HepG2 (cell line): ENCODE measurements around the gene MED9. TPM values are rescaled to one million over a fixed set of nuclear protein-coding genes. Genes with fewer than 3 reads are reported as not detected.
A peak's percentile ranks its signal among the peaks of the same experiment; 100 is the strongest.

Experiments used
- ATAC-seq: fragments of 200-7000 bp; cut with Tn5 transposase; 3 replicates; pipeline ENCODE4 v1.9.1; 2020; ENCODE audit warnings: mild to moderate bottlenecking, moderate library complexity
- BruUV-seq: library from RNA; stranded (reverse); fragments of 400-500 nt; replicated peaks from 2 replicates; lab custom pipeline; 2021; lab: Mats Ljungman, UMichigan
- CTCF ChIA-PET: fragments of 300-600 bp; formaldehyde crosslinking; extraction: SDS; loops from one replicate; lab custom pipeline; 2021; ENCODE audit warnings: low total read pairs, inconsistent platforms, low intra/inter-chr PET ratio; lab: Yijun Ruan, JAX
- POLR2A ChIA-PET: fragments of 350-600 bp; sonication (Branson Sonifier 250); formaldehyde crosslinking; loops from one replicate; lab custom pipeline; 2020; ENCODE audit warnings: antibody characterized with exemption, inconsistent platforms; lab: Yijun Ruan, JAX
- DNase-seq: peaks from one replicate; pipeline ENCODE4 v3.0.0-alpha.2; 2015; ENCODE audit warnings: low spot score
- FAIRE-seq: peaks from 3 replicates; lab custom pipeline; 2011; peaks lifted over from hg19 to GRCh38; lab: Jason Lieb, UNC
- H2AFZ ChIP-seq: one replicate; pipeline ENCODE4 v1.6.1; 2011; ENCODE audit warnings: low read length, inconsistent platforms
- H3K27ac ChIP-seq: fragments of 300-600 bp; 3 replicates; pipeline ENCODE4 v1.8.0; 2011; ENCODE audit warnings: mixed run types, mild to moderate bottlenecking, mixed read lengths, low read length, inconsistent platforms; ENCODE audit not compliant: insufficient read depth; ENCODE audit errors: extremely low read length
- H3K27me3 ChIP-seq, 2 experiments: fragments of 200-600 bp in 1 of 2; 2 replicates in 1 of 2; 3 replicates in 1 of 2; pipeline versions ENCODE4 v1.6.0 to v1.8.0; 2011; ENCODE audit warnings: low read length in 2 of 2, mild to moderate bottlenecking in 2 of 2, moderate library complexity in 2 of 2, inconsistent platforms in 1 of 2; ENCODE audit not compliant: insufficient read depth in 2 of 2, control insufficient read depth in 1 of 2
- H3K36me3 ChIP-seq, 2 experiments: fragments of 200-600 bp in 1 of 2; replicated peaks in 1 of 2; 2 replicates in 1 of 2; 3 replicates in 1 of 2; pipeline versions ENCODE4 v1.5.1 to v1.8.0; 2011; ENCODE audit warnings: low read length in 2 of 2, inconsistent platforms in 1 of 2; ENCODE audit not compliant: insufficient read depth in 2 of 2, control insufficient read depth in 1 of 2
- H3K4me1 ChIP-seq: 2 replicates; pipeline ENCODE4 v1.5.1; 2012; ENCODE audit warnings: low read length, inconsistent platforms; ENCODE audit not compliant: insufficient read depth
- H3K4me2 ChIP-seq: 2 replicates; pipeline ENCODE4 v1.6.0; 2011; ENCODE audit warnings: low read depth, low read length, inconsistent platforms
- H3K4me3 ChIP-seq, 3 experiments: fragments of 200-600 bp in 1 of 3; sonication (generic), shearing (Covaris generic) in 1 of 3; replicated peaks in 1 of 3; 2 replicates each; pipeline ENCODE4 v1.5.1; 2011 to 2016; ENCODE audit warnings: low read length in 3 of 3, inconsistent platforms in 2 of 3, low read depth in 2 of 3, mild to moderate bottlenecking in 2 of 3, control low read depth in 1 of 3, mixed read lengths in 1 of 3; ENCODE audit not compliant: insufficient read depth in 1 of 3
- H3K79me2 ChIP-seq: one replicate; pipeline ENCODE4 v1.6.1; 2011; ENCODE audit warnings: low read length, inconsistent platforms; ENCODE audit not compliant: insufficient read depth
- H3K9ac ChIP-seq: 2 replicates; pipeline ENCODE4 v1.6.0; 2011; ENCODE audit warnings: mild to moderate bottlenecking, low read depth, low read length, inconsistent platforms; ENCODE audit not compliant: insufficient read depth
- H3K9me3 ChIP-seq: 2 replicates; pipeline ENCODE4 v1.5.1; 2012; ENCODE audit warnings: mild to moderate bottlenecking, low read length
- H4K20me1 ChIP-seq: 2 replicates; pipeline ENCODE4 v1.6.0; 2011; ENCODE audit warnings: inconsistent platforms, mild to moderate bottlenecking, low read length, moderate library complexity; ENCODE audit not compliant: insufficient read depth
- AGO1 ChIP-seq: fragments of 200-400 bp; formaldehyde crosslinking; IDR thresholded peaks from 2 replicates; pipeline ENCODE4 v1.6.1; 2017; ENCODE audit warnings: mild to moderate bottlenecking, low read depth, low read length, moderate library complexity; ENCODE audit not compliant: poor library complexity, severe bottlenecking
- AGO2 ChIP-seq: fragments of 200-400 bp; formaldehyde crosslinking; optimal IDR thresholded peaks from 2 replicates; pipeline ENCODE3; 2017; ENCODE audit warnings: mild to moderate bottlenecking, low read depth, low read length, moderate library complexity
- CEBPG ChIP-seq: IDR thresholded peaks from 2 replicates; pipeline ENCODE4 v1.6.1; 2016
- HOXA3 ChIP-seq: sonication (generic); formaldehyde crosslinking; IDR thresholded peaks from 2 replicates; pipeline ENCODE4 v1.5.0; 2020; ENCODE audit warnings: missing genetic modification reagents
- MATR3 ChIP-seq: sonication (generic); formaldehyde crosslinking; IDR thresholded peaks from 2 replicates; pipeline ENCODE4 v1.4.0; 2020; ENCODE audit warnings: missing genetic modification reagents
- RBFOX2 ChIP-seq: fragments of 200-400 bp; formaldehyde crosslinking; IDR thresholded peaks from 2 replicates; pipeline ENCODE4 v1.6.1; 2017; ENCODE audit warnings: low read depth, mild to moderate bottlenecking, low read length
- SIX1 ChIP-seq: sonication (generic); formaldehyde crosslinking; IDR thresholded peaks from 2 replicates; pipeline ENCODE4 v1.4.0; 2020; ENCODE audit warnings: missing genetic modification reagents, borderline replicate concordance
- TOPORS ChIP-seq: sonication (generic); formaldehyde crosslinking; IDR thresholded peaks from 2 replicates; pipeline ENCODE4 v1.8.0; 2023; ENCODE audit warnings: mild to moderate bottlenecking, missing genetic modification reagents
- ZC3H13 ChIP-seq: sonication (generic); formaldehyde crosslinking; IDR thresholded peaks from 2 replicates; pipeline ENCODE4 v1.8.1; 2023; ENCODE audit warnings: mild to moderate bottlenecking, missing genetic modification reagents, moderate library complexity
- ZNF550 ChIP-seq: sonication (generic); formaldehyde crosslinking; IDR thresholded peaks from 2 replicates; pipeline ENCODE4 v1.4.0; 2020; ENCODE audit warnings: mild to moderate bottlenecking, missing genetic modification reagents, borderline replicate concordance
- ZNF772 ChIP-seq: sonication (generic); formaldehyde crosslinking; IDR thresholded peaks from 2 replicates; pipeline ENCODE4 v1.5.0; 2020; ENCODE audit warnings: mild to moderate bottlenecking, missing genetic modification reagents
- WGBS: methylation state at CpG from one replicate; pipeline ENCODE4 v1.1.6; 2017; ENCODE audit warnings: low lambda C conversion rate; 5-methylcytosine and 5-hydroxymethylcytosine counted together
- in situ Hi-C: cut with HindIII; loops from 2 replicates; pipeline ENCODE4 v1.10.0; 2017; ENCODE audit warnings: low pct_unique_long_range_greater_than_20kb; ENCODE audit not compliant: extremely low pct_ligation_motif_present
- intact Hi-C: fragments of 100-400 bp; cut with micrococcal nuclease; formaldehyde crosslinking; loops from one replicate; pipeline ENCODE4 v1.10.0; 2022; ENCODE audit not compliant: unreplicated experiment
- polyA plus RNA-seq, 8 experiments: library from polyadenylated mRNA; depleted of rRNA in 3 of 8; stranded (reverse) in 7 of 8; unstranded in 1 of 8; fragments of >200 nt; fragmentation: Illumina TruSeq in 4 of 8; extraction: Trizol in 4 of 8; gene quantifications; 2 replicates each; pipeline versions ENCODE4 v1.2.1 to v1.2.3, GENCODE V29; 2011 to 2016; ENCODE audit warnings: low read depth in 4 of 8, missing spikeins in 1 of 8, mixed read lengths in 1 of 8; ENCODE audit not compliant: insufficient read depth in 1 of 8
- total RNA-seq, 5 experiments: library from RNA; depleted of rRNA; stranded (reverse); fragments of >200 nt; fragmentation: Illumina TruSeq; extraction: Trizol; gene quantifications; 2 replicates each; pipeline ENCODE4 v1.2.3, GENCODE V29; 2016; ENCODE audit warnings: low read depth in 1 of 5
- TF ChIP-seq, protein P1 (sequence below): fragments of 450-650 bp; IDR thresholded peaks from 2 replicates; pipeline ENCODE4 v1.6.1; 2017
- TF ChIP-seq, protein P2 (sequence below): sonication (generic); formaldehyde crosslinking; IDR thresholded peaks from 2 replicates; pipeline ENCODE4 v1.4.0; 2020; ENCODE audit warnings: missing genetic modification reagents
- TF ChIP-seq, protein P3 (sequence below): sonication (generic); formaldehyde crosslinking; IDR thresholded peaks from 2 replicates; pipeline ENCODE4 v1.8.1; 2023; ENCODE audit warnings: mild to moderate bottlenecking, moderate library complexity, missing genetic modification reagents

The MED9 gene
- total and polyA plus RNA-seq, 2 of the 13 experiments (the other 11 are each of a cell fraction or from before 2014, with no cell fraction given), result 11.9 to 15.1 TPM

DNA sequence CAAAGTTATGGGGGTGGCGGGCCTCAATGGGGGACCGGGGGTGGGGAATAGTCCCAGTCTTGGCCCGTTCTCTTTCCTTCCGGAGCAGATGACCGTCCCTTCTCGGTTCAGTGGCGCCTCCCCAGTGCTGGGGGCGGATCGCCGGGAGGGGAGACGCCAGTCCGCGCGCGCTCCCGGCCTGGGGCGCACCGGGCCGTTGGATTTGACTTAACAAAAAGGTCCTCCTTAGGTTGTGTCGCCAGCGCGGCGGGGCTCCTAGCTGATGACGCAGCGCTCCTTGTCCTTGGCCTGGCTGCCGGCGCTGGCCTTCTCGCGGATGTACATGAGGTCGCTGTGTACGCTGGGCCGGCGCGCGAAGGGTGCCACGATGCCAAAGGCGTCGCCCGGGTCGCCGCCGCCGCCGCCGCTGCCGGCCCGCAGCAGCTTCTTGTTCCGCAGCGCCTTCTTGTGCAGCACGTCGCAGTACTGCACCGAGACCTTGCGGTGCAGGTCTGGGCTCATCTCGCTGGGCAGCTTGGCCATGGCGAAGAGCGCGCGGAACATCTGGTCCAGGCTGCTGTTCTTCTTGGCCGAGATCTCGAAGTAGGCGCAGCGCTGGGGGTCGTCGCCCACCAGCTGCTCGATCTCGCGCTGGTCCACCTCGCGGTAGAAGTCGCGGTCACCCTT, 18.2 kb downstream of the MED9 start:
- H3K4me1 ChIP-seq, result peaks cover 36% of the 10 kb centered on the region
- peak overlapping the region in 2 of 3 experiments; percentile 65 to 71; a peak in 3 of 6 replicates for H3K4me3 ChIP-seq
- ATAC-seq (no peak), DNase-seq (no peak), FAIRE-seq (no peak)
- H3K27me3 ChIP-seq, result peaks cover 4 to 30% of the 10 kb centered on the region in 2 experiments; a peak in 4 of 5 replicates
- peaks cover 6 to 15% of the 10 kb centered on the region in 2 experiments; a peak in 2 of 5 replicates for H3K36me3 ChIP-seq
- POLR2A ChIA-PET, result interaction anchor here (1.1 to 3.4 kb wide), 12 partner anchors 27 to 150 kb away, joined by 3 to 114 read pairs (median 8); no protein-coding TSS in a partner anchor
- intact Hi-C loops (loop anchor here (5.0 kb wide), 1 partner anchor 48 kb away; no protein-coding TSS in a partner anchor), in situ Hi-C loops (loop anchor here (5.0 kb wide), 1 partner anchor 138 kb away; no protein-coding TSS in a partner anchor)
- H3K9ac ChIP-seq, result no peak overlapping the region
- H3K79me2 ChIP-seq, result no peaks in the 10 kb centered on the region
- no peaks in the 10 kb centered on the region for H3K9me3 ChIP-seq
- H3K4me2 ChIP-seq, result peak overlapping the region; percentile 32; the same call in 1 of the 2 replicates
- 98% methylated on average over 63 of the region's 71 CpGs for WGBS
- CTCF ChIA-PET, result interaction anchor here (2.6 kb wide), 1 partner anchor 139 kb away, joined by 35 read pairs; no protein-coding TSS in a partner anchor
- H4K20me1 ChIP-seq, result no peaks in the 10 kb centered on the region
- no TSS peak for BruUV-seq
- H2AFZ ChIP-seq, result no peak overlapping the region
- H3K27ac ChIP-seq, result no peak overlapping the region
- TF ChIP-seq AGO2 (peak; percentile 91), CEBPG (no peak), ZNF772 (CRISPR knock-in tag) (0 out of 2 replicates have a peak, but pooled peaks have one; percentile 1), TOPORS (CRISPR knock-in tag) (0 out of 2 replicates have a peak, but pooled peaks have one; percentile 1), RBFOX2 (peak; percentile 71; the same call in 1 of the 2 replicates), ZC3H13 (CRISPR knock-in tag) (peak; percentile 34; the same call in 1 of the 2 replicates), SIX1 (CRISPR knock-in tag) (no peak), AGO1 (peak; percentile 43), ZNF550 (CRISPR knock-in tag) (no peak), HOXA3 (CRISPR knock-in tag) (peak; percentile 38), MATR3 (no peak)
- TF ChIP-seq, protein P1, sequence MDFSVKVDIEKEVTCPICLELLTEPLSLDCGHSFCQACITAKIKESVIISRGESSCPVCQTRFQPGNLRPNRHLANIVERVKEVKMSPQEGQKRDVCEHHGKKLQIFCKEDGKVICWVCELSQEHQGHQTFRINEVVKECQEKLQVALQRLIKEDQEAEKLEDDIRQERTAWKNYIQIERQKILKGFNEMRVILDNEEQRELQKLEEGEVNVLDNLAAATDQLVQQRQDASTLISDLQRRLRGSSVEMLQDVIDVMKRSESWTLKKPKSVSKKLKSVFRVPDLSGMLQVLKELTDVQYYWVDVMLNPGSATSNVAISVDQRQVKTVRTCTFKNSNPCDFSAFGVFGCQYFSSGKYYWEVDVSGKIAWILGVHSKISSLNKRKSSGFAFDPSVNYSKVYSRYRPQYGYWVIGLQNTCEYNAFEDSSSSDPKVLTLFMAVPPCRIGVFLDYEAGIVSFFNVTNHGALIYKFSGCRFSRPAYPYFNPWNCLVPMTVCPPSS, result no peak
- TF ChIP-seq, protein P2, sequence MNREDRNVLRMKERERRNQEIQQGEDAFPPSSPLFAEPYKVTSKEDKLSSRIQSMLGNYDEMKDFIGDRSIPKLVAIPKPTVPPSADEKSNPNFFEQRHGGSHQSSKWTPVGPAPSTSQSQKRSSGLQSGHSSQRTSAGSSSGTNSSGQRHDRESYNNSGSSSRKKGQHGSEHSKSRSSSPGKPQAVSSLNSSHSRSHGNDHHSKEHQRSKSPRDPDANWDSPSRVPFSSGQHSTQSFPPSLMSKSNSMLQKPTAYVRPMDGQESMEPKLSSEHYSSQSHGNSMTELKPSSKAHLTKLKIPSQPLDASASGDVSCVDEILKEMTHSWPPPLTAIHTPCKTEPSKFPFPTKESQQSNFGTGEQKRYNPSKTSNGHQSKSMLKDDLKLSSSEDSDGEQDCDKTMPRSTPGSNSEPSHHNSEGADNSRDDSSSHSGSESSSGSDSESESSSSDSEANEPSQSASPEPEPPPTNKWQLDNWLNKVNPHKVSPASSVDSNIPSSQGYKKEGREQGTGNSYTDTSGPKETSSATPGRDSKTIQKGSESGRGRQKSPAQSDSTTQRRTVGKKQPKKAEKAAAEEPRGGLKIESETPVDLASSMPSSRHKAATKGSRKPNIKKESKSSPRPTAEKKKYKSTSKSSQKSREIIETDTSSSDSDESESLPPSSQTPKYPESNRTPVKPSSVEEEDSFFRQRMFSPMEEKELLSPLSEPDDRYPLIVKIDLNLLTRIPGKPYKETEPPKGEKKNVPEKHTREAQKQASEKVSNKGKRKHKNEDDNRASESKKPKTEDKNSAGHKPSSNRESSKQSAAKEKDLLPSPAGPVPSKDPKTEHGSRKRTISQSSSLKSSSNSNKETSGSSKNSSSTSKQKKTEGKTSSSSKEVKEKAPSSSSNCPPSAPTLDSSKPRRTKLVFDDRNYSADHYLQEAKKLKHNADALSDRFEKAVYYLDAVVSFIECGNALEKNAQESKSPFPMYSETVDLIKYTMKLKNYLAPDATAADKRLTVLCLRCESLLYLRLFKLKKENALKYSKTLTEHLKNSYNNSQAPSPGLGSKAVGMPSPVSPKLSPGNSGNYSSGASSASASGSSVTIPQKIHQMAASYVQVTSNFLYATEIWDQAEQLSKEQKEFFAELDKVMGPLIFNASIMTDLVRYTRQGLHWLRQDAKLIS (CRISPR knock-in tag), result no peak
- TF ChIP-seq, protein P3, sequence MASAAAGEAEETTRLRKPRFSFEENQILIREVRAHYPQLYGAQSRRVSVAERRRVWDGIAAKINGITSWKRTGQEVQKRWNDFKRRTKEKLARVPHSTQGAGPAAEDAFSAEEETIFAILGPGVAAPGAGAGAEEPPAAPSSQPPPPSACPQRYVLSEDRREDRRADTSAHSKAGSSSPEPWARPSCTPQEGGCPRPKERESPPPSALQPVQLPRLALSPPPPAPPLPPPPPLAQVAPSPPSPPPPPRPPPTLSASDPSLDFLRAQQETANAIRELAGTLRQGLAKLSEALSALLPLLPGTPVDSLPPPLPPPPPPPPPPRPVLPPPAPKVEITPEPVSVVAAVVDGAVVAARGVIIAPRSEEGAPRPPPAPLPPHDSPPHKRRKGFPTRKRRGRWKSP, result no peak
